IMR-90 (cell line): ENCODE results near the gene AFM.

Source experiments
- BHLHE40 ChIP-seq: fragments of 150-350 bp; IDR thresholded peaks from 2 replicates; pipeline ENCODE4 v1.6.1; 2016; ENCODE audit warnings: mild to moderate bottlenecking, low read depth, low read length
- CEBPB ChIP-seq: IDR thresholded peaks from 2 replicates; pipeline ENCODE4 v1.6.1; 2012; ENCODE audit warnings: low read depth, low read length, improper control_type of control experiment
- CHD1 ChIP-seq: IDR thresholded peaks from 2 replicates; pipeline ENCODE4 v1.6.1; 2012; ENCODE audit warnings: low read depth, low read length, improper control_type of control experiment
- FOS ChIP-seq: fragments of 150-350 bp; IDR thresholded peaks from 2 replicates; pipeline ENCODE4 v1.6.1; 2016; ENCODE audit warnings: low read depth, low read length
- MAZ ChIP-seq: IDR thresholded peaks from 2 replicates; pipeline ENCODE4 v1.6.1; 2012; ENCODE audit warnings: low read depth, mild to moderate bottlenecking, low read length, improper control_type of control experiment, moderate library complexity, borderline replicate concordance
- MXI1 ChIP-seq: IDR thresholded peaks from 2 replicates; pipeline ENCODE4 v1.6.1; 2012; ENCODE audit warnings: low read depth, mild to moderate bottlenecking, low read length, moderate library complexity, borderline replicate concordance
- POLR2A ChIP-seq: IDR thresholded peaks from 2 replicates; pipeline ENCODE4 v1.6.1; 2012; ENCODE audit warnings: mild to moderate bottlenecking, low read depth, low read length
- RAD21 ChIP-seq: IDR thresholded peaks from 2 replicates; pipeline ENCODE4 v1.6.1; 2012; ENCODE audit warnings: low read length, improper control_type of control experiment
- RCOR1 ChIP-seq: IDR thresholded peaks from 2 replicates; pipeline ENCODE4 v1.6.1; 2012; ENCODE audit warnings: mild to moderate bottlenecking, low read length, improper control_type of control experiment; ENCODE audit not compliant: insufficient replicate concordance
- RFX5 ChIP-seq: IDR thresholded peaks from 2 replicates; pipeline ENCODE4 v1.8.0; 2012; ENCODE audit warnings: low read depth, mild to moderate bottlenecking, low read length, moderate library complexity
- SMC3 ChIP-seq: fragments of 150-350 bp; IDR thresholded peaks from 2 replicates; pipeline ENCODE4 v1.6.1; 2016; ENCODE audit warnings: low read depth, mild to moderate bottlenecking, antibody characterized with exemption, low read length, moderate library complexity
- TF ChIP-seq, protein P1 (sequence below): conservative IDR thresholded peaks from 2 replicates; pipeline ENCODE4 v1.5.1; 2012; ENCODE audit warnings: mild to moderate bottlenecking, low read depth, low read length, improper control_type of control experiment
- TF ChIP-seq, protein P2 (sequence below): fragments of 150-350 bp; IDR thresholded peaks from 2 replicates; pipeline ENCODE4 v1.6.1; 2016; ENCODE audit warnings: low read depth, mild to moderate bottlenecking, low read length, moderate library complexity, borderline replicate concordance
- TF ChIP-seq, protein P3 (sequence below): fragments of 150-350 bp; IDR thresholded peaks from 2 replicates; pipeline ENCODE4 v1.6.1; 2017; ENCODE audit warnings: mild to moderate bottlenecking, antibody characterized with exemption, low read length, low read depth

DNA sequence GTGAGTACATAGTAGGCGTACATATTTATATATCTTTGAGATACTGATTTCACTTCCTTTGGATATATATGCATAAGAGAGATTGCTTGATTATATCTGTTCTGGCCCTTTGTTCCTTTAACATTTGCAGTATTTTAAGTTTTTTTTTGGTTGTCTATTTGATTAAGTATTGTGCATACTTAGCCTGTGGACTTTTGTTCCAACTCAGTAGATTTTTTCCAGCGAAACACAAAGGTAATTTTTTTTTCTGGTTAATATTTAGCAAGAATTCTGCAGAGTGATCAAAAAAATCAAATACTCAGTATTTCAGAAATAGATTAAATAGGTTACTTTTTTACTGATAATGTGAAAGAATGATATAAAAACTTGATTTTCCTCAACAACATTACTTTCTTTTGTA lies at the start of gene AFM:
- TF ChIP-seq, protein P1, sequence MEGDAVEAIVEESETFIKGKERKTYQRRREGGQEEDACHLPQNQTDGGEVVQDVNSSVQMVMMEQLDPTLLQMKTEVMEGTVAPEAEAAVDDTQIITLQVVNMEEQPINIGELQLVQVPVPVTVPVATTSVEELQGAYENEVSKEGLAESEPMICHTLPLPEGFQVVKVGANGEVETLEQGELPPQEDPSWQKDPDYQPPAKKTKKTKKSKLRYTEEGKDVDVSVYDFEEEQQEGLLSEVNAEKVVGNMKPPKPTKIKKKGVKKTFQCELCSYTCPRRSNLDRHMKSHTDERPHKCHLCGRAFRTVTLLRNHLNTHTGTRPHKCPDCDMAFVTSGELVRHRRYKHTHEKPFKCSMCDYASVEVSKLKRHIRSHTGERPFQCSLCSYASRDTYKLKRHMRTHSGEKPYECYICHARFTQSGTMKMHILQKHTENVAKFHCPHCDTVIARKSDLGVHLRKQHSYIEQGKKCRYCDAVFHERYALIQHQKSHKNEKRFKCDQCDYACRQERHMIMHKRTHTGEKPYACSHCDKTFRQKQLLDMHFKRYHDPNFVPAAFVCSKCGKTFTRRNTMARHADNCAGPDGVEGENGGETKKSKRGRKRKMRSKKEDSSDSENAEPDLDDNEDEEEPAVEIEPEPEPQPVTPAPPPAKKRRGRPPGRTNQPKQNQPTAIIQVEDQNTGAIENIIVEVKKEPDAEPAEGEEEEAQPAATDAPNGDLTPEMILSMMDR: no peak
- TF ChIP-seq POLR2A (no peak), RCOR1 (no peak), SMC3 (no peak), BHLHE40 (no peak), MAZ (no peak), RFX5 (no peak), CEBPB (no peak), RAD21 (no peak), FOS (no peak), MXI1 (no peak), CHD1 (no peak)
- TF ChIP-seq, protein P2, sequence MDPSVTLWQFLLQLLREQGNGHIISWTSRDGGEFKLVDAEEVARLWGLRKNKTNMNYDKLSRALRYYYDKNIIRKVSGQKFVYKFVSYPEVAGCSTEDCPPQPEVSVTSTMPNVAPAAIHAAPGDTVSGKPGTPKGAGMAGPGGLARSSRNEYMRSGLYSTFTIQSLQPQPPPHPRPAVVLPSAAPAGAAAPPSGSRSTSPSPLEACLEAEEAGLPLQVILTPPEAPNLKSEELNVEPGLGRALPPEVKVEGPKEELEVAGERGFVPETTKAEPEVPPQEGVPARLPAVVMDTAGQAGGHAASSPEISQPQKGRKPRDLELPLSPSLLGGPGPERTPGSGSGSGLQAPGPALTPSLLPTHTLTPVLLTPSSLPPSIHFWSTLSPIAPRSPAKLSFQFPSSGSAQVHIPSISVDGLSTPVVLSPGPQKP: no peak
- TF ChIP-seq, protein P3, sequence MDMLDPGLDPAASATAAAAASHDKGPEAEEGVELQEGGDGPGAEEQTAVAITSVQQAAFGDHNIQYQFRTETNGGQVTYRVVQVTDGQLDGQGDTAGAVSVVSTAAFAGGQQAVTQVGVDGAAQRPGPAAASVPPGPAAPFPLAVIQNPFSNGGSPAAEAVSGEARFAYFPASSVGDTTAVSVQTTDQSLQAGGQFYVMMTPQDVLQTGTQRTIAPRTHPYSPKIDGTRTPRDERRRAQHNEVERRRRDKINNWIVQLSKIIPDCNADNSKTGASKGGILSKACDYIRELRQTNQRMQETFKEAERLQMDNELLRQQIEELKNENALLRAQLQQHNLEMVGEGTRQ: no peak
